H9 (cell line): ENCODE measurements around the gene ANKRD44. TPM values are rescaled to one million over a fixed set of nuclear protein-coding genes. Genes with fewer than 3 reads are reported as not detected.

ENCODE experiments used
- DNase-seq: peaks from one replicate; pipeline ENCODE4 v3.0.0-alpha.2; 2017
- H2AFZ ChIP-seq: one replicate; pipeline ENCODE4 v1.6.1; 2013; ENCODE audit warnings: mild to moderate bottlenecking, low read length, control low read depth, moderate library complexity
- H2AK5ac ChIP-seq: 2 replicates; pipeline ENCODE4 v1.6.1; 2013; ENCODE audit warnings: low read length, control low read depth, mixed read lengths; ENCODE audit not compliant: insufficient read length
- H2BK120ac ChIP-seq: one replicate; pipeline ENCODE4 v1.6.1; 2013; ENCODE audit warnings: low read depth, mild to moderate bottlenecking, low read length, control low read depth, inconsistent platforms; ENCODE audit not compliant: poor library complexity, severe bottlenecking
- H2BK12ac ChIP-seq: 2 replicates; pipeline ENCODE4 v1.6.1; 2013; ENCODE audit warnings: low read length, control low read depth, mixed read lengths, low read depth; ENCODE audit not compliant: insufficient read length
- H2BK15ac ChIP-seq: 2 replicates; pipeline ENCODE4 v1.6.1; 2013; ENCODE audit warnings: low read depth, low read length, control low read depth
- H2BK20ac ChIP-seq: one replicate; pipeline ENCODE4 v1.6.1; 2013; ENCODE audit warnings: low read depth, mild to moderate bottlenecking, low read length, control low read depth, inconsistent platforms; ENCODE audit not compliant: poor library complexity, severe bottlenecking
- H2BK5ac ChIP-seq: 2 replicates; pipeline ENCODE4 v1.6.1; 2013; ENCODE audit warnings: low read length, control low read depth, mixed read lengths; ENCODE audit not compliant: insufficient read length
- H3K14ac ChIP-seq: 2 replicates; pipeline ENCODE4 v1.6.1; 2013; ENCODE audit warnings: low read length, control low read depth; ENCODE audit not compliant: insufficient read depth
- H3K18ac ChIP-seq: 2 replicates; pipeline ENCODE4 v1.6.1; 2013; ENCODE audit warnings: low read depth, mild to moderate bottlenecking, mixed read lengths, low read length, control low read depth; ENCODE audit not compliant: insufficient read length
- H3K23ac ChIP-seq: 2 replicates; pipeline ENCODE4 v1.6.1; 2013; ENCODE audit warnings: low read length, control low read depth, mixed read lengths, low read depth; ENCODE audit not compliant: insufficient read length
- H3K23me2 ChIP-seq: 2 replicates; pipeline ENCODE4 v1.6.1; 2013; ENCODE audit warnings: low read depth, mild to moderate bottlenecking, mixed read lengths, low read length, control low read depth; ENCODE audit not compliant: insufficient read length, poor library complexity, severe bottlenecking
- H3K27ac ChIP-seq: 2 replicates; pipeline ENCODE4 v1.5.1; 2013; ENCODE audit warnings: low read length, control low read depth, mixed read lengths, low read depth; ENCODE audit not compliant: insufficient read length
- H3K27me3 ChIP-seq: 2 replicates; pipeline ENCODE4 v1.6.1; 2013; ENCODE audit warnings: low read length, control low read depth, inconsistent platforms; ENCODE audit not compliant: insufficient read depth
- H3K4ac ChIP-seq: 2 replicates; pipeline ENCODE4 v1.6.1; 2013; ENCODE audit warnings: low read depth, mild to moderate bottlenecking, control low read depth, inconsistent platforms, low read length, moderate library complexity
- H3K4me1 ChIP-seq: 2 replicates; pipeline ENCODE4 v1.6.1; 2013; ENCODE audit warnings: low read length, control low read depth, inconsistent platforms; ENCODE audit not compliant: insufficient read depth
- H3K4me2 ChIP-seq: 2 replicates; pipeline ENCODE4 v1.6.1; 2013; ENCODE audit warnings: low read length, control low read depth, mixed read lengths; ENCODE audit not compliant: insufficient read length, insufficient read depth
- H3K56ac ChIP-seq: 2 replicates; pipeline ENCODE4 v1.6.1; 2013; ENCODE audit warnings: low read depth, mild to moderate bottlenecking, mixed read lengths, low read length, control low read depth; ENCODE audit not compliant: insufficient read length
- H3K79me1 ChIP-seq: 2 replicates; pipeline ENCODE4 v1.6.1; 2013; ENCODE audit warnings: low read depth, mild to moderate bottlenecking, moderate library complexity, low read length, control low read depth, inconsistent platforms; ENCODE audit not compliant: insufficient read depth, poor library complexity, severe bottlenecking
- H3K79me2 ChIP-seq: 2 replicates; pipeline ENCODE4 v1.6.1; 2013; ENCODE audit warnings: low read length, control low read depth, inconsistent platforms; ENCODE audit not compliant: insufficient read depth
- H3K9ac ChIP-seq: 2 replicates; pipeline ENCODE4 v1.6.1; 2013; ENCODE audit warnings: low read length, control low read depth, mixed read lengths; ENCODE audit not compliant: insufficient read length; ENCODE audit errors: extremely low read depth
- H3K9me3 ChIP-seq: one replicate; pipeline ENCODE4 v1.6.1; 2013; ENCODE audit warnings: low read depth, low read length, inconsistent platforms; ENCODE audit not compliant: control insufficient read depth
- H3T11ph ChIP-seq: one replicate; pipeline ENCODE4 v1.6.1; 2013; ENCODE audit warnings: mild to moderate bottlenecking, low read length, control low read depth, inconsistent platforms
- H4K20me1 ChIP-seq: one replicate; pipeline ENCODE4 v1.6.1; 2013; ENCODE audit not compliant: control insufficient read depth, insufficient read length, insufficient read depth
- H4K5ac ChIP-seq: 2 replicates; pipeline ENCODE4 v1.6.1; 2013; ENCODE audit warnings: low read depth, mild to moderate bottlenecking, mixed read lengths, low read length, control low read depth; ENCODE audit not compliant: insufficient read length
- H4K8ac ChIP-seq: replicated peaks from 2 replicates; pipeline ENCODE4 v1.6.1; 2013; ENCODE audit warnings: low read length, control low read depth, mixed read lengths, low read depth; ENCODE audit not compliant: insufficient read length
- H4K91ac ChIP-seq: 2 replicates; pipeline ENCODE4 v1.6.1; 2013; ENCODE audit warnings: low read depth, mild to moderate bottlenecking, moderate library complexity, mixed read lengths, low read length, control low read depth; ENCODE audit not compliant: insufficient read length
- H3K27ac Mint-ChIP-seq, 3 experiments: 2 replicates in 2 of 3; 3 replicates in 1 of 3; pipeline ENCODE4 v1.8.0; 2020 to 2021; ENCODE audit warnings: mixed read lengths in 3 of 3, mild to moderate bottlenecking in 1 of 3, moderate library complexity in 1 of 3
- H3K27me3 Mint-ChIP-seq: 2 replicates; pipeline ENCODE4 v1.8.0; 2021; ENCODE audit warnings: low read depth, mild to moderate bottlenecking, moderate library complexity, mixed read lengths
- H3K36me3 Mint-ChIP-seq, 3 experiments: 2 replicates in 2 of 3; 3 replicates in 1 of 3; pipeline ENCODE4 v1.8.0; 2020 to 2021; ENCODE audit warnings: low read depth in 3 of 3, mixed read lengths in 3 of 3; ENCODE audit not compliant: insufficient read depth in 1 of 3
- H3K4me1 Mint-ChIP-seq, 2 experiments: 2 replicates each; pipeline ENCODE4 v1.8.0; 2020; ENCODE audit warnings: mixed read lengths in 2 of 2
- H3K4me3 Mint-ChIP-seq, 2 experiments: 2 replicates in 1 of 2; 3 replicates in 1 of 2; pipeline ENCODE4 v1.8.0; 2020 to 2021; ENCODE audit warnings: mild to moderate bottlenecking in 2 of 2, mixed read lengths in 2 of 2, moderate library complexity in 1 of 2
- H3K9me3 Mint-ChIP-seq, 2 experiments: 2 replicates in 1 of 2; 3 replicates in 1 of 2; pipeline ENCODE4 v1.8.0; 2020; ENCODE audit warnings: mild to moderate bottlenecking in 2 of 2, mixed read lengths in 2 of 2, moderate library complexity in 1 of 2
- WGBS: extraction: QIAGEN DNeasy Blood & Tissue Kit; methylation state at CpG from one replicate; pipeline ENCODE4 v1.1.7; 2013; ENCODE audit warnings: missing lambda C conversion rate, low lambda C conversion rate, mixed read lengths; ENCODE audit not compliant: insufficient read length; ENCODE audit errors: extremely low coverage; 5-methylcytosine and 5-hydroxymethylcytosine counted together
- total RNA-seq: library from RNA; stranded (reverse); gene quantifications from 2 replicates; pipeline ENCODE4 v1.2.1, GENCODE V29; 2021
- TF ChIP-seq, protein P1 (sequence below): fragments of 200-600 bp; sonication (generic); conservative IDR thresholded peaks from 3 replicates; pipeline ENCODE4 v1.8.0; 2021; ENCODE audit warnings: antibody characterized with exemption, mild to moderate bottlenecking

The ANKRD44 gene
- total RNA-seq, 1 experiment from 2014 or later = 1.9 TPM

GRCh38 chr2:197195518-197195917 is 115.1 kb downstream of the ANKRD44 start:
- H3K4ac ChIP-seq = no peak overlapping the region
- H2BK12ac ChIP-seq = no peak overlapping the region
- no peak overlapping the region for H3K14ac ChIP-seq
- no peaks in the 10 kb centered on the region for H3K23me2 ChIP-seq
- TF ChIP-seq, protein P1, sequence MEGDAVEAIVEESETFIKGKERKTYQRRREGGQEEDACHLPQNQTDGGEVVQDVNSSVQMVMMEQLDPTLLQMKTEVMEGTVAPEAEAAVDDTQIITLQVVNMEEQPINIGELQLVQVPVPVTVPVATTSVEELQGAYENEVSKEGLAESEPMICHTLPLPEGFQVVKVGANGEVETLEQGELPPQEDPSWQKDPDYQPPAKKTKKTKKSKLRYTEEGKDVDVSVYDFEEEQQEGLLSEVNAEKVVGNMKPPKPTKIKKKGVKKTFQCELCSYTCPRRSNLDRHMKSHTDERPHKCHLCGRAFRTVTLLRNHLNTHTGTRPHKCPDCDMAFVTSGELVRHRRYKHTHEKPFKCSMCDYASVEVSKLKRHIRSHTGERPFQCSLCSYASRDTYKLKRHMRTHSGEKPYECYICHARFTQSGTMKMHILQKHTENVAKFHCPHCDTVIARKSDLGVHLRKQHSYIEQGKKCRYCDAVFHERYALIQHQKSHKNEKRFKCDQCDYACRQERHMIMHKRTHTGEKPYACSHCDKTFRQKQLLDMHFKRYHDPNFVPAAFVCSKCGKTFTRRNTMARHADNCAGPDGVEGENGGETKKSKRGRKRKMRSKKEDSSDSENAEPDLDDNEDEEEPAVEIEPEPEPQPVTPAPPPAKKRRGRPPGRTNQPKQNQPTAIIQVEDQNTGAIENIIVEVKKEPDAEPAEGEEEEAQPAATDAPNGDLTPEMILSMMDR = no peak
- no peak overlapping the region for H3K23ac ChIP-seq
- no peaks in the 10 kb centered on the region for H4K20me1 ChIP-seq
- H4K91ac ChIP-seq = no peak overlapping the region
- Mint-ChIP-seq H3K27me3 (no peaks in the 10 kb centered on the region), H3K4me1 (peaks cover 0 to 7% of the 10 kb centered on the region in 2 experiments; a peak in 2 of 4 replicates), H3K4me3 (no peak overlapping the region), H3K27ac (no peak overlapping the region), H3K36me3 (no peaks in the 10 kb centered on the region), H3K9me3 (no peaks in the 10 kb centered on the region)
- no peak overlapping the region for H3K56ac ChIP-seq
- no CpG with 5 or more reads among the region's 3 CpGs for WGBS
- H3K79me1 ChIP-seq = no peaks in the 10 kb centered on the region
- H3K9me3 ChIP-seq = no peaks in the 10 kb centered on the region
- H2BK15ac ChIP-seq = no peak overlapping the region
- no peak overlapping the region for H2AFZ ChIP-seq
- DNase-seq = no peak
- H4K5ac ChIP-seq = no peak overlapping the region
- H2AK5ac ChIP-seq = no peak overlapping the region
- no peak overlapping the region for H3K18ac ChIP-seq
- no peak overlapping the region for H4K8ac ChIP-seq
- no peaks in the 10 kb centered on the region for H3K4me1 ChIP-seq
- no peak overlapping the region for H2BK120ac ChIP-seq
- H3K27ac ChIP-seq = no peak overlapping the region
- no peak overlapping the region for H3K9ac ChIP-seq
- no peak overlapping the region for H3T11ph ChIP-seq
- H2BK20ac ChIP-seq = no peak overlapping the region
- H3K79me2 ChIP-seq = no peaks in the 10 kb centered on the region
- no peak overlapping the region for H2BK5ac ChIP-seq
- no peak overlapping the region for H3K4me2 ChIP-seq
- no peaks in the 10 kb centered on the region for H3K27me3 ChIP-seq
